GM12878 (cell line): Measurements from ENCODE around the gene POLE3. TPM values are rescaled to one million over a fixed set of nuclear protein-coding genes. Genes with fewer than 3 reads are reported as not detected.
A peak's percentile ranks its signal among the peaks of the same experiment; 100 is the strongest.
"Not testable (repeated sequence)": the region's sequence is repeated elsewhere in the genome, so short reads cannot be mapped to it uniquely, and the experiment has no call there.

ENCODE experiments used
- ATAC-seq: fragments of 200-7000 bp; cut with Tn5 transposase; 3 replicates; pipeline ENCODE4 v1.9.1; 2020; ENCODE audit warnings: mild to moderate bottlenecking, moderate library complexity
- BruUV-seq: library from RNA; stranded (reverse); fragments of 400-500 nt; replicated peaks from 2 replicates; lab custom pipeline; 2021; lab: Mats Ljungman, UMichigan
- CTCF ChIA-PET: fragments of 300-600 bp; sonication (Branson Sonifier 250); formaldehyde crosslinking; extraction: SDS; loops from one replicate; lab custom pipeline; 2021; ENCODE audit warnings: inconsistent platforms; lab: Yijun Ruan, JAX
- POLR2A ChIA-PET: fragments of 350-600 bp; formaldehyde crosslinking; extraction: SDS; loops from one replicate; lab custom pipeline; 2021; ENCODE audit warnings: inconsistent platforms; lab: Charles Lee
- RAD21 ChIA-PET: fragments of 300-600 bp; sonication (Branson Sonifier 250); formaldehyde crosslinking; loops from one replicate; lab custom pipeline; 2023; ENCODE audit warnings: antibody characterized with exemption; ENCODE audit not compliant: unreplicated experiment; lab: Charles Lee
- SMC1A ChIA-PET: fragments of 300-600 bp; sonication (Branson Sonifier 250); formaldehyde crosslinking; loops from one replicate; lab custom pipeline; 2023; ENCODE audit not compliant: unreplicated experiment, uncharacterized antibody; lab: Charles Lee
- DNase-seq: peaks from one replicate; pipeline ENCODE4 v3.0.0-alpha.2; 2011; ENCODE audit warnings: low read depth, low spot score
- FAIRE-seq: peaks from 3 replicates; lab custom pipeline; 2011; peaks lifted over from hg19 to GRCh38; lab: Jason Lieb, UNC
- H2AFZ ChIP-seq: 2 replicates; pipeline ENCODE4 v1.6.0; 2011; ENCODE audit warnings: low read depth, low read length, control low read depth; ENCODE audit not compliant: control insufficient read depth
- H3K27ac ChIP-seq: 2 replicates; pipeline ENCODE4 v1.5.1; 2011; ENCODE audit warnings: control low read depth; ENCODE audit not compliant: control insufficient read depth, insufficient read depth
- H3K27me3 ChIP-seq, 2 experiments: replicated peaks in 1 of 2; 2 replicates each; pipeline versions ENCODE4 v1.6.0 to v1.6.1; 2011; ENCODE audit warnings: low read length in 1 of 2; ENCODE audit not compliant: control insufficient read depth in 2 of 2, insufficient read depth in 2 of 2
- H3K36me3 ChIP-seq, 2 experiments: 2 replicates each; pipeline ENCODE4 v1.5.1; 2011; ENCODE audit warnings: low read length in 1 of 2; ENCODE audit not compliant: control insufficient read depth in 2 of 2, insufficient read depth in 2 of 2
- H3K4me1 ChIP-seq: 2 replicates; pipeline ENCODE4 v1.6.1; 2011; ENCODE audit warnings: mild to moderate bottlenecking, low read length, moderate library complexity, mixed read lengths; ENCODE audit not compliant: control insufficient read depth, insufficient read depth
- H3K4me2 ChIP-seq: 2 replicates; pipeline ENCODE4 v1.6.0; 2011; ENCODE audit warnings: control low read depth; ENCODE audit not compliant: control insufficient read depth, insufficient read depth
- H3K4me3 ChIP-seq: fragments of 200-600 bp; sonication (generic); 2 replicates; pipeline ENCODE4 v1.5.1; 2016
- H3K79me2 ChIP-seq: 2 replicates; pipeline ENCODE4 v1.6.0; 2011; ENCODE audit warnings: low read length; ENCODE audit not compliant: control insufficient read depth, insufficient read depth
- H3K9ac ChIP-seq: 2 replicates; pipeline ENCODE4 v1.8.0; 2011; ENCODE audit warnings: low read length, control low read depth, mixed read lengths; ENCODE audit not compliant: control insufficient read depth, insufficient read depth
- H3K9me3 ChIP-seq: replicated peaks from 3 replicates; pipeline ENCODE4 v1.5.1; 2011; ENCODE audit warnings: mild to moderate bottlenecking, low read length; ENCODE audit not compliant: control insufficient read depth, insufficient read depth
- H4K20me1 ChIP-seq: 2 replicates; pipeline ENCODE4 v1.6.0; 2011; ENCODE audit not compliant: control insufficient read depth, insufficient read depth
- GABPA ChIP-seq: IDR thresholded peaks from 2 replicates; pipeline ENCODE4 v1.6.1; 2014; ENCODE audit warnings: antibody characterized with exemption, low read depth, mild to moderate bottlenecking, inconsistent platforms
- RBBP5 ChIP-seq: fragments of 200-600 bp; sonication (generic); conservative IDR thresholded peaks from 2 replicates; pipeline ENCODE4 v1.6.1; 2016
- RELA ChIP-seq: fragments of 450-650 bp; IDR thresholded peaks from 2 replicates; pipeline ENCODE4 v1.8.0; 2014; ENCODE audit warnings: borderline replicate concordance; ENCODE audit not compliant: partially characterized antibody
- SIX5 ChIP-seq: IDR thresholded peaks from 2 replicates; pipeline ENCODE4 v1.6.1; 2011; ENCODE audit warnings: mild to moderate bottlenecking, low read depth, low read length, moderate library complexity; ENCODE audit not compliant: severe bottlenecking
- SMAD5 ChIP-seq: IDR thresholded peaks from 2 replicates; pipeline ENCODE4 v1.6.1; 2016; ENCODE audit warnings: antibody characterized with exemption, low read depth
- YBX1 ChIP-seq: fragments of 450-650 bp; IDR thresholded peaks from 2 replicates; pipeline ENCODE4 v1.6.1; 2016; ENCODE audit warnings: antibody characterized with exemption
- WGBS: methylation state at CpG from one replicate; pipeline ENCODE4 v1.1.6; 2016; ENCODE audit warnings: low lambda C conversion rate; ENCODE audit not compliant: insufficient replicate concordance, insufficient coverage; ENCODE audit errors: missing lambda C conversion rate; 5-methylcytosine and 5-hydroxymethylcytosine counted together
- in situ Hi-C: fragments of 300-500 bp; cut with MboI; formaldehyde crosslinking; loops from 9 replicates; pipeline ENCODE4 v1.14.3; 2018; ENCODE audit warnings: mixed read lengths
- intact Hi-C: fragments of 100-400 bp; cut with micrococcal nuclease; formaldehyde crosslinking; loops from one replicate; pipeline ENCODE4 v1.14.2; 2022; ENCODE audit not compliant: unreplicated experiment
- polyA plus RNA-seq, 11 experiments: library from polyadenylated mRNA; depleted of rRNA in 4 of 11; unstranded in 6 of 11; stranded (reverse) in 5 of 11; fragments of >200 nt; fragmentation: Nextera tagmentation in 4 of 11; fragmentation: Illumina TruSeq in 1 of 11; extraction: Ambion mirVana in 4 of 11; extraction: Trizol in 1 of 11; gene quantifications; 1 replicate in 1 of 11; 2 replicates in 10 of 11; pipeline versions ENCODE4 v1.2.1 to v1.2.3, GENCODE V29; 2011 to 2016; ENCODE audit warnings: inconsistent platforms in 2 of 11, missing spikeins in 2 of 11, low read depth in 1 of 11
- total RNA-seq, 4 experiments: library from RNA; depleted of rRNA in 3 of 4; stranded (reverse); fragments of >200 nt in 3 of 4; fragmentation: Illumina TruSeq in 1 of 4; extraction: Trizol in 1 of 4; gene quantifications; 2 replicates each; pipeline versions ENCODE4 v1.2.1 to v1.2.3, GENCODE V29; 2013 to 2021

The POLE3 gene
- total and polyA plus RNA-seq, 10 of the 15 experiments (the other 5 are each of a cell fraction or from before 2014, with no cell fraction given) = 40.8 to 116 (median 80.2) TPM

DNA sequence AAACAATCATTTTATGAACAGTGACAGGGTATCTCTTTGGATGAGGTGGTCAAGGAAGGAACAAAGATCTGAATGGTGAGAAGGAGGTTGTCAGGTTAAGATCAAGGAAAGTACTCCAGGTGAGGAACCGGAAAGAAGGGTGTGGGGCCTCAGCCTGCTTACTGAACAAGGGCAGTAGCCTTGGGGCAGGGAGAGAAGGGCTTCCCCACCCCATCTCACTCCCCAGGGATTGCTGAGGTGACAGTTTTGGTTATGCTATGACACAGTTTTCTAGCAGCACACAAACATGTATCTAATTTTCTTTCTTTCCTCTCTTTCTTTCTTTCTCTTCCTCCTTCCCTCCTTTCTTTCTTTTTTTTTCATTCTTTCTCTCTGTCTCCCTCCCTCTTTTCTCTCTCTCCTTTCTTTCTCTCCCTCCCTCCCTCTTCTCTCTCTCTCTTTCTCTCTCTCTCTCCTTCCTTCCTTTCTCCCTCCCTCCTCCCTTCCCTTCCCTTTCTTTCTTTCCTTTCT is 29.6 kb downstream of the POLE3 start (continued):
- peak; percentile 95 for TF ChIP-seq YBX1
- TF ChIP-seq SIX5 = no peak
- TF ChIP-seq RBBP5 = no peak
- TF ChIP-seq SMAD5 = no peak
- TF ChIP-seq RELA = no peak
- TF ChIP-seq GABPA = no peak

DNA sequence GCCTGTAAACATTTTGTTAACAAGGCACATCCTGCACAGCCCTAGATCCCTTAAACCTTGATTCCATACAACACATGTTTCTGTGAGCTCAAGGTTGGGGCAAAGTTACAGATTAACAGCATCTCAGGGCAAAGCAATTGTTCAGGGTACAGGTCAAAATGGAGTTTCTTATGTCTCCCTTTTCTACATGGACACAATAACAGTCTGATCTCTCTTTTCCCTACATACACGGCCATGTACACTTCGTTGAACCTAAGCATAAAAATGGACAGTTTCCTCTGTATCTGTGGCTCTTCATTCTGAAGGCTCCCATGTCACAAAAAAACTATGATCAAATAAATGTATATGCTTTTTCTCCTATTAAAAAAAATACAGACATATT is 30.7 kb downstream of the POLE3 start:
- POLR2A ChIA-PET, BruUV-seq, H4K20me1 ChIP-seq, in situ Hi-C loops, H2AFZ ChIP-seq, RAD21 ChIA-PET, H3K4me3 ChIP-seq, FAIRE-seq, H3K36me3 ChIP-seq, DNase-seq, H3K9me3 ChIP-seq, H3K27me3 ChIP-seq, H3K9ac ChIP-seq, ATAC-seq, H3K79me2 ChIP-seq, H3K4me2 ChIP-seq, H3K27ac ChIP-seq, H3K4me1 ChIP-seq: not testable (repeated sequence)
- ChIA-PET SMC1A (interaction anchor here (0.6 to 1.2 kb wide), 3 partner anchors 39 to 161 kb away, joined by 3 read pairs; partner anchors contain the start of genes CDC26 and PRPF4), CTCF (interaction anchor here (1.1 to 1.4 kb wide), 3 partner anchors 21 to 28 kb away, joined by 3 to 7 read pairs (median 4); partner anchors contain the start of gene ALAD)
- 87% methylated on average over 2 of the region's 2 CpGs for WGBS
- intact Hi-C loops = loop anchor here (5.0 kb wide), 1 partner anchor 158 kb away; the partner anchor contains the start of genes FKBP15 and SLC31A1

DNA sequence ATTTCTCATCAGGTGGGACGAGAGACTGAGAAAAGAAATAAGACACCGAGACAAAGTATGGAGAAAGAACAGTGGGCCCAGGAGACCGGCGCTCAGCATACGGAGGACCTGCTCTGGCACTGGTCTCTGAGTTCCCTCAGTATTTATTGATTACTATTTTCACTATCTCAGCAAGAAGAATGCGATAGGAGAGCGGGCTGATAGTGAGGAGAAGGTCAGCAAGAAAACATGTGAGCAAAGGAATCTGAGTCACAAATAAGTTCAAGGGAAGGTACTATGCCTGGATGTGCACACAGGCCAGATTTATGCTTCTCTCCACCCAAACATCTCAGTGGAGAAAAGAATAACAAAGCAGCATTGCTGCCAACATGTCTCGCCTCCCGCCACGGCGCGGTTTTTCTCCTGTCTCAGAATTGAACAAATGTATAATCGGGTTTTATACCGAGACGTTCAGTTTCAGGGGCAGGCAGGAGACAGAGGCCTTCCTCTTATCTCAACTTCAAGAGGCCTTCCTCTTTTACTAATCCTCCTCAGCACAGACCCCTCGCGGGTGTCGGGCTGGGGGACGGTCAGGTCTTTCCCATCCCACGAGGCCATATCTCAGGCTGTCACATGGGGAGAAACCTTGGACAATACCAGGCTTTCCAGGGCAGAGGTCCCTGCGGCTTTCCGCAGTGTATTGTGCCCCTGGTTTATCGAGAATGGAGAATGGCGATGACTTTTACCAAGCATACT is 31.2 kb downstream of the POLE3 start:
- BruUV-seq, H3K9ac ChIP-seq, H3K4me1 ChIP-seq, H3K27ac ChIP-seq, H3K36me3 ChIP-seq, H3K4me2 ChIP-seq, RAD21 ChIA-PET, H4K20me1 ChIP-seq, in situ Hi-C loops, H3K9me3 ChIP-seq, H3K4me3 ChIP-seq, POLR2A ChIA-PET, FAIRE-seq, ATAC-seq, intact Hi-C loops, H3K27me3 ChIP-seq, H3K79me2 ChIP-seq, DNase-seq, H2AFZ ChIP-seq: not testable (repeated sequence)
- ChIA-PET CTCF (interaction anchor here (1.1 to 1.4 kb wide), 3 partner anchors 22 to 28 kb away, joined by 3 to 7 read pairs (median 4); partner anchors contain the start of gene ALAD), SMC1A (interaction anchor here (0.6 to 1.2 kb wide), 2 partner anchors 104 to 160 kb away, joined by 3 read pairs; partner anchors contain the start of genes CDC26 and PRPF4)
- WGBS = 85% methylated on average over 24 of the region's 24 CpGs
